ENCODE measurements around the gene HTATIP2. TPM values are rescaled to one million over a fixed set of nuclear protein-coding genes. Genes with fewer than 3 reads are reported as not detected.

The HTATIP2 gene
- total and polyA plus RNA-seq, 9 of the 15 experiments (the other 6 are each of a cell fraction or from before 2014, with no cell fraction given), result 48.3 to 90.9 (median 64.4) TPM

DNA sequence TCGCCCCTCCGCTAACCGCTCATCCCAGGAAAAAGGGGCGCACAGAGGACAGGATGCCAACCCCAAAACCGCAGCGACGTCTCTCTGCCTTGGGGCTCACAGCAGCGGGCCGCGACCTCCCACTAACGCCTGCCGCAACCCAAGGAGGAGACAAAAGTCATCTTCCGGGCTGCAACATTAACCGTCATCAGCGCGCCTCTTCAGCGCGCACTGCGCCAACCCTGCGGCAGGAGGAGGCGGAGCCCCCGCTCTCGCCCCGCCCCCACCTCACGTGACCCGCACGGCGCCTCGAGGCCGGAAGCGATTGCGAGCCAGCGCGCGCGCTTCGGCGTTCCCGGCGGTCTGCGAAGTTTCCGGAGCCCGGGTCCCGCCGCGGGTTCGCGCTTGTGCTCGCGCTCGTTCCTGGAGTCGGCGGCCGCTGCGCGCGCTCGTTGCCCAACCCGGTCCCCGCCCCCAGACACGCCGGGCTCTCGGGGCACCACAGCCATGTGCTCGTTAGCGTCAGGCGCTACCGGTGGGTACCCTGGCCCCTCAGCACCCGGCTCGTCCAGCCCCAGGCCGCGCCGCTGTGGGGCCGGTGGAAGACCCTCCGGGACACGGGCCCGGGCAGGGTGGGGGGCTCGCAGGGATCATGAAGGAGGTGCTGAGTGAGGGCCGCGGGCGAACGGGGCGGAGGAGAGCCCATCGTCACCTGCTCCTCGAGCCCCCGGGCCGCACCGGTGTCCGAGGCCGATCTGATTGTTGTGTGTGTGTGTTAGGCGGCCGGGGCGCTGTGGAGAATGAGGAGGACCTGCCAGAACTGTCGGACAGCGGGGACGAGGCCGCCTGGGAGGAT is 24.0 kb downstream of the HTATIP2 start, which contains the start of gene PRMT3 (continued):
- no peak; the same call in 1 of the 2 replicates for TF ChIP-seq ZNF431 (CRISPR knock-in tag; IDR thresholded peaks at IDR 0.05)
- TF ChIP-seq NCOR1 (IDR thresholded peaks at IDR 0.05), result peak; percentile 38; the same call in 1 of the 2 replicates
- no peak for TF ChIP-seq CBX2 (IDR thresholded peaks at IDR 0.05; ENCODE audit: insufficient read depth, low read length, poor library complexity, severe bottlenecking)
- TF ChIP-seq, protein P1, sequence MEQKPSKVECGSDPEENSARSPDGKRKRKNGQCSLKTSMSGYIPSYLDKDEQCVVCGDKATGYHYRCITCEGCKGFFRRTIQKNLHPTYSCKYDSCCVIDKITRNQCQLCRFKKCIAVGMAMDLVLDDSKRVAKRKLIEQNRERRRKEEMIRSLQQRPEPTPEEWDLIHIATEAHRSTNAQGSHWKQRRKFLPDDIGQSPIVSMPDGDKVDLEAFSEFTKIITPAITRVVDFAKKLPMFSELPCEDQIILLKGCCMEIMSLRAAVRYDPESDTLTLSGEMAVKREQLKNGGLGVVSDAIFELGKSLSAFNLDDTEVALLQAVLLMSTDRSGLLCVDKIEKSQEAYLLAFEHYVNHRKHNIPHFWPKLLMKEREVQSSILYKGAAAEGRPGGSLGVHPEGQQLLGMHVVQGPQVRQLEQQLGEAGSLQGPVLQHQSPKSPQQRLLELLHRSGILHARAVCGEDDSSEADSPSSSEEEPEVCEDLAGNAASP (IDR thresholded peaks at IDR 0.05), result no peak
- TF ChIP-seq ZNF436 (CRISPR knock-in tag; IDR thresholded peaks at IDR 0.05), result no peak
- peak; percentile 57 for TF ChIP-seq NR3C1 (CRISPR knock-in tag; IDR thresholded peaks at IDR 0.05)
- TF ChIP-seq BRD9 (IDR thresholded peaks at IDR 0.05; ENCODE audit: low read depth, partially characterized antibody), result peak; percentile 88
- TF ChIP-seq MAFG (tag; conservative IDR thresholded peaks at IDR 0.05), result no peak
- TF ChIP-seq RBFOX2 (IDR thresholded peaks at IDR 0.05; ENCODE audit: low read depth, low read length), result peak; percentile 97
- no peak for TF ChIP-seq TFAM (CRISPR knock-in tag; conservative IDR thresholded peaks at IDR 0.05)
- TF ChIP-seq, protein P2, sequence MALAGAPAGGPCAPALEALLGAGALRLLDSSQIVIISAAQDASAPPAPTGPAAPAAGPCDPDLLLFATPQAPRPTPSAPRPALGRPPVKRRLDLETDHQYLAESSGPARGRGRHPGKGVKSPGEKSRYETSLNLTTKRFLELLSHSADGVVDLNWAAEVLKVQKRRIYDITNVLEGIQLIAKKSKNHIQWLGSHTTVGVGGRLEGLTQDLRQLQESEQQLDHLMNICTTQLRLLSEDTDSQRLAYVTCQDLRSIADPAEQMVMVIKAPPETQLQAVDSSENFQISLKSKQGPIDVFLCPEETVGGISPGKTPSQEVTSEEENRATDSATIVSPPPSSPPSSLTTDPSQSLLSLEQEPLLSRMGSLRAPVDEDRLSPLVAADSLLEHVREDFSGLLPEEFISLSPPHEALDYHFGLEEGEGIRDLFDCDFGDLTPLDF (CRISPR knock-in tag; IDR thresholded peaks at IDR 0.05), result peak; percentile 83
- TF ChIP-seq RBM39 (optimal IDR thresholded peaks at IDR 0.05; ENCODE audit: low read depth, low read length), result no peak
- TF ChIP-seq EHMT2 (IDR thresholded peaks at IDR 0.05), result no peak
- TF ChIP-seq, protein P3, sequence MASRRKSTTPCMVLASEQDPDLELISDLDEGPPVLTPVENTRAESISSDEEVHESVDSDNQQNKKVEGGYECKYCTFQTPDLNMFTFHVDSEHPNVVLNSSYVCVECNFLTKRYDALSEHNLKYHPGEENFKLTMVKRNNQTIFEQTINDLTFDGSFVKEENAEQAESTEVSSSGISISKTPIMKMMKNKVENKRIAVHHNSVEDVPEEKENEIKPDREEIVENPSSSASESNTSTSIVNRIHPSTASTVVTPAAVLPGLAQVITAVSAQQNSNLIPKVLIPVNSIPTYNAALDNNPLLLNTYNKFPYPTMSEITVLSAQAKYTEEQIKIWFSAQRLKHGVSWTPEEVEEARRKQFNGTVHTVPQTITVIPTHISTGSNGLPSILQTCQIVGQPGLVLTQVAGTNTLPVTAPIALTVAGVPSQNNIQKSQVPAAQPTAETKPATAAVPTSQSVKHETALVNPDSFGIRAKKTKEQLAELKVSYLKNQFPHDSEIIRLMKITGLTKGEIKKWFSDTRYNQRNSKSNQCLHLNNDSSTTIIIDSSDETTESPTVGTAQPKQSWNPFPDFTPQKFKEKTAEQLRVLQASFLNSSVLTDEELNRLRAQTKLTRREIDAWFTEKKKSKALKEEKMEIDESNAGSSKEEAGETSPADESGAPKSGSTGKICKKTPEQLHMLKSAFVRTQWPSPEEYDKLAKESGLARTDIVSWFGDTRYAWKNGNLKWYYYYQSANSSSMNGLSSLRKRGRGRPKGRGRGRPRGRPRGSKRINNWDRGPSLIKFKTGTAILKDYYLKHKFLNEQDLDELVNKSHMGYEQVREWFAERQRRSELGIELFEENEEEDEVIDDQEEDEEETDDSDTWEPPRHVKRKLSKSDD (conservative IDR thresholded peaks at IDR 0.05; ENCODE audit: low read length), result peak; percentile 79; the same call in 1 of the 2 replicates
- no peak for TF ChIP-seq TCF7L2 (IDR thresholded peaks at IDR 0.05; ENCODE audit: low read depth, low read length)
- peak; percentile 87 for TF ChIP-seq POLR2A (conservative IDR thresholded peaks at IDR 0.05)
- TF ChIP-seq ETV5 (CRISPR knock-in tag; IDR thresholded peaks at IDR 0.05; ENCODE audit: low read depth), result peak; percentile 99
- TF ChIP-seq, protein P4, sequence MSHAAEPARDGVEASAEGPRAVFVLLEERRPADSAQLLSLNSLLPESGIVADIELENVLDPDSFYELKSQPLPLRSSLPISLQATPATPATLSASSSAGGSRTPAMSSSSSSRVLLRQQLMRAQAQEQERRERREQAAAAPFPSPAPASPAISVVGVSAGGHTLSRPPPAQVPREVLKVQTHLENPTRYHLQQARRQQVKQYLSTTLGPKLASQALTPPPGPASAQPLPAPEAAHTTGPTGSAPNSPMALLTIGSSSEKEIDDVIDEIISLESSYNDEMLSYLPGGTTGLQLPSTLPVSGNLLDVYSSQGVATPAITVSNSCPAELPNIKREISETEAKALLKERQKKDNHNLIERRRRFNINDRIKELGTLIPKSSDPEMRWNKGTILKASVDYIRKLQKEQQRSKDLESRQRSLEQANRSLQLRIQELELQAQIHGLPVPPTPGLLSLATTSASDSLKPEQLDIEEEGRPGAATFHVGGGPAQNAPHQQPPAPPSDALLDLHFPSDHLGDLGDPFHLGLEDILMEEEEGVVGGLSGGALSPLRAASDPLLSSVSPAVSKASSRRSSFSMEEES (CRISPR knock-in tag; IDR thresholded peaks at IDR 0.05), result peak; percentile 99
- peak; percentile 98 for TF ChIP-seq BHLHE40 (IDR thresholded peaks at IDR 0.05; ENCODE audit: low read length)
- TF ChIP-seq MTA3 (IDR thresholded peaks at IDR 0.05; ENCODE audit: borderline replicate concordance), result peak; percentile 81; the same call in 1 of the 2 replicates
- TF ChIP-seq KAT2B (IDR thresholded peaks at IDR 0.05; ENCODE audit: low read depth, low read length), result no peak

Measured in K562 (cell line).